Thoracic aorta (tissue), 2 donors: ENCODE data around the gene PLCL2. TPM values are rescaled to one million over a fixed set of nuclear protein-coding genes. Genes with fewer than 3 reads are reported as not detected.

Experiments
- ATAC-seq: fragments of 150-250 bp; one replicate; pipeline ENCODE4 v1.8.0; 2017; ENCODE audit warnings: low read depth; ENCODE audit not compliant: insufficient number of reproducible peaks, low FRiP score
- DNase-seq: peaks from one replicate; pipeline ENCODE4 v3.0.0-alpha.2; 2020; ENCODE audit warnings: low spot score
- H3K27ac ChIP-seq, 2 donors: fragments of 200-600 bp; sonication (generic); 1 replicate in 1 of 2; 2 replicates in 1 of 2; pipeline ENCODE4 v1.5.1; 2016; ENCODE audit warnings: mild to moderate bottlenecking in 2 of 2, moderate library complexity in 2 of 2
- H3K27me3 ChIP-seq: fragments of 200-600 bp; sonication (generic); replicated peaks from 2 replicates; pipeline ENCODE4 v1.6.0; 2016; ENCODE audit warnings: mild to moderate bottlenecking; ENCODE audit not compliant: insufficient read depth
- H3K36me3 ChIP-seq: fragments of 200-600 bp; sonication (generic); one replicate; pipeline ENCODE4 v1.5.1; 2016
- H3K4me1 ChIP-seq, 2 donors: fragments of 200-600 bp; sonication (generic); 1 replicate in 1 of 2; 2 replicates in 1 of 2; pipeline versions ENCODE4 v1.5.1 to v1.6.0; 2016; ENCODE audit warnings: low read depth in 2 of 2, mild to moderate bottlenecking in 1 of 2; ENCODE audit not compliant: control insufficient read depth in 1 of 2
- H3K4me3 ChIP-seq: fragments of 200-600 bp; sonication (generic); 2 replicates; pipeline ENCODE4 v1.5.1; 2016; ENCODE audit warnings: mild to moderate bottlenecking
- H3K9me3 ChIP-seq: fragments of 200-600 bp; sonication (generic); 2 replicates; pipeline ENCODE4 v1.5.1; 2016
- total RNA-seq, 2 donors: library from RNA; depleted of rRNA; stranded (reverse); fragments of >200 nt; gene quantifications; one replicate each; pipeline versions ENCODE4 v1.1.0 to v1.2.3, GENCODE V29; 2016
- TF ChIP-seq, protein P1 (sequence below): fragments of 200-600 bp; sonication (generic); IDR thresholded peaks from one replicate; pipeline ENCODE4 v1.5.1; 2019; ENCODE audit warnings: antibody characterized with exemption

Gene PLCL2
- total RNA-seq, 2 donors from 2014 or later: 6.9 to 17.1 TPM

DNA sequence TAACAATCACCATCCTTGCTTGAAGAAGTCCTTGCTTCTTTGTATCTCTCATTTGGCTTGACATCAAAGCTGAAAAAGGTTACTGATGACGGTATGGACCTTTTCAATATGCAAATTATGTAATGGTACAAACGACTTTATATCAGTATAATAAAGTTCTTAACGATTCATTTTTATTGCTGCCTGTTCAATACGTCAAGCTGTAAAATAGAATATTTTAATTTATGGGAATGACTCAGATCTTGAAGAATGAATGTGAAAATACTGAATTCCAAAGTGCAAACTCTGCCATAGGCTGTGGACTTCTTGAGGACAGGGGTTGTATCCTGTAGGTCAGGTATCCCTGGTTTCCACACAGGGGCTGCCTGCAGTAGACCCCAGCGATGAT lies 156.2 kb downstream of the PLCL2 start:
- Histone ChIP-seq H3K27ac (no peak overlapping the region), H3K36me3 (peaks cover 2% of the 10 kb centered on the region), H3K4me3 (no peak overlapping the region), H3K4me1 (peaks cover 0 to 6% of the 10 kb centered on the region in 2 donors), H3K9me3 (no peaks in the 10 kb centered on the region), H3K27me3 (no peaks in the 10 kb centered on the region)
- TF ChIP-seq, protein P1, sequence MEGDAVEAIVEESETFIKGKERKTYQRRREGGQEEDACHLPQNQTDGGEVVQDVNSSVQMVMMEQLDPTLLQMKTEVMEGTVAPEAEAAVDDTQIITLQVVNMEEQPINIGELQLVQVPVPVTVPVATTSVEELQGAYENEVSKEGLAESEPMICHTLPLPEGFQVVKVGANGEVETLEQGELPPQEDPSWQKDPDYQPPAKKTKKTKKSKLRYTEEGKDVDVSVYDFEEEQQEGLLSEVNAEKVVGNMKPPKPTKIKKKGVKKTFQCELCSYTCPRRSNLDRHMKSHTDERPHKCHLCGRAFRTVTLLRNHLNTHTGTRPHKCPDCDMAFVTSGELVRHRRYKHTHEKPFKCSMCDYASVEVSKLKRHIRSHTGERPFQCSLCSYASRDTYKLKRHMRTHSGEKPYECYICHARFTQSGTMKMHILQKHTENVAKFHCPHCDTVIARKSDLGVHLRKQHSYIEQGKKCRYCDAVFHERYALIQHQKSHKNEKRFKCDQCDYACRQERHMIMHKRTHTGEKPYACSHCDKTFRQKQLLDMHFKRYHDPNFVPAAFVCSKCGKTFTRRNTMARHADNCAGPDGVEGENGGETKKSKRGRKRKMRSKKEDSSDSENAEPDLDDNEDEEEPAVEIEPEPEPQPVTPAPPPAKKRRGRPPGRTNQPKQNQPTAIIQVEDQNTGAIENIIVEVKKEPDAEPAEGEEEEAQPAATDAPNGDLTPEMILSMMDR: no peak
- no peak for DNase-seq
- no peak for ATAC-seq

DNA sequence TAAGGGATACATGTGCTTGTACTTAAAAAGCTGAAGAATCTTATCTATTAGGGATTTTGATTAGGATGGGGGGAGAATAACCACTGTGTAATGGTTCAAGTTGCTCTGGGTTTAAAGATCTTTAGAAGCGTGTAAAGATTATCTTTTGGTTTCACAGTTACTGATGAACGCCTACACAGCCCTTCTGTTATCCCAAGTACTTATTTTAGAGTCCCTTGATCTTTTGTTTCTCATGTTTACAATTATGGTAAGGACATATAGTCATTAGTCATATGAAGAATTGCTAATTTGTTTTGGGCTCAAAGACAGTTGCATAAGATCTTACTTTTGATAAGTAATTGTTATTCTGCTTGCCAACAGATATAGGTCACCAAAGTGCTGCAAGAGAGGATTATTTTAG lies 160.1 kb downstream of the PLCL2 start:
- ATAC-seq (no peak), DNase-seq (no peak)
- TF ChIP-seq, protein P1: no peak
- H3K27ac ChIP-seq: no peak overlapping the region
- H3K4me3 ChIP-seq: no peak overlapping the region
- peaks cover 0 to 2% of the 10 kb centered on the region in 2 donors for H3K4me1 ChIP-seq
- H3K36me3 ChIP-seq: peaks cover 2% of the 10 kb centered on the region
- no peaks in the 10 kb centered on the region for H3K27me3 ChIP-seq
- H3K9me3 ChIP-seq: no peaks in the 10 kb centered on the region

DNA sequence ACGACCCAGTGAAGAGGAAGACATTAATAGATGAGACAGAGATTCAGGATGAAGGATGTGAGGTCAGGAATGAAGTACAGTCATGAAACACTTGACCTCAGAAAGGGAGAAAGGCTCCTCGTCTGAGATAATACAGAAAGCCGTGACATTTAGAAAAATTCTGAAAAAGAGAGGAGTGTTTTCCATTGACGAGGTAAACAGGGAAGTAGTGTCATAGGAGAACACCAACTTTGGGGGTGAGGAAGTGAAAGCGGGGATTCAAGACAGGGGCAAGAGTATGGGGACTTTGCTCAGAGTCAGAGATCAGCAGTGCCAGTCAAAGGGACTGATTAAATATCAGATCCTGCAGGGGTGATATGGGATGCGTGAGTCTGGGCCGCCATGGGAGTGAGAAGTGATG lies 160.9 kb downstream of the PLCL2 start:
- TF ChIP-seq, protein P1: no peak
- no peaks in the 10 kb centered on the region for H3K9me3 ChIP-seq
- H3K4me1 ChIP-seq: no peaks in the 10 kb centered on the region
- H3K36me3 ChIP-seq: peaks cover 2% of the 10 kb centered on the region
- ATAC-seq (no peak), DNase-seq (no peak)
- H3K4me3 ChIP-seq: no peak overlapping the region
- H3K27me3 ChIP-seq: no peaks in the 10 kb centered on the region
- H3K27ac ChIP-seq: no peak overlapping the region

DNA sequence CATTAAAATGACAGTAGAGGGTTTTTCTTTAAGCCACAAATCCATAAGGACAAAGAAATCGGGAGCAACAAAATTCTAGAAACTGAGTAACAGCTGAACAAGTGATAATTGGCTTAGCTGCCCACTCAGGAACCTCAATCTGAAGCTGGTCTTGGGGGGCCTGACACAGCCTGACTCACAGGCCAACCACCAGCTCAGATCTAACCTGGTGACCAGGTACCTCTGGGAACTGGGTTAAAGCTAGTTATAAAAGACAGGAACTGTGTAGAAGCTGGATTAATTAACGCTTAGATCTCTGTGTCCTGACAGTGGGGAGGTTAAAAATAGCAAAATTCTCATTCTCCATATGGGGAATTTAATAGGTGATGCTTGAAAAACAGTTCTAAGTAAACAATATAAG lies 161.9 kb downstream of the PLCL2 start:
- DNase-seq (no peak), ATAC-seq (no peak)
- Histone ChIP-seq H3K4me1 (no peaks in the 10 kb centered on the region), H3K9me3 (no peaks in the 10 kb centered on the region), H3K27me3 (no peaks in the 10 kb centered on the region), H3K4me3 (no peak overlapping the region), H3K36me3 (peaks cover 2% of the 10 kb centered on the region), H3K27ac (no peak overlapping the region)
- TF ChIP-seq, protein P1: no peak

DNA sequence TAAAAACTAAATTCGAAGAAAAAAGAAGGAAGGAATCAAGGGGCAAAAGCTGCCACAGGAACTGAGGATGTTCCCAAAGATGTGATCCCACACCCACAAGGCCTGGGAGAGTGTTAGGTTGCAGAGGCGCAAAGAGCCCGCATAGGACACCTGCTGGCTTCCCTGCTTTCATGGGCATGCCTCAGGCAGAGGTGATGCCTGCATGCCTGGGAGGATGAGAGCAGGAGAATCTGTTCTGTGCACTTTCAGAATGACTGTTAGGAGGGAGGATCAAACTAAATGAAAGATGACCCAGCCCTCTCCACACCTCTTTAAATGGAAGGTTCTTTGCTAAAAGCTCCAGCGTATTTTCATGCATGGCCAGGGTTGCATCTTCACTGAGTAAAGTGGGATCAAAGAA lies 162.4 kb downstream of the PLCL2 start:
- H3K36me3 ChIP-seq: peaks cover 2% of the 10 kb centered on the region
- TF ChIP-seq, protein P1: no peak
- ATAC-seq: no peak
- no peak overlapping the region for H3K27ac ChIP-seq
- DNase-seq: no peak
- H3K4me1 ChIP-seq: no peaks in the 10 kb centered on the region
- no peaks in the 10 kb centered on the region for H3K9me3 ChIP-seq
- H3K27me3 ChIP-seq: no peaks in the 10 kb centered on the region
- no peak overlapping the region for H3K4me3 ChIP-seq
